K562 (cell line): ENCODE data around the gene MRPL38. TPM values are rescaled to one million over a fixed set of nuclear protein-coding genes. Genes with fewer than 3 reads are reported as not detected.

ENCODE experiments used
- ATF7 ChIP-seq: fragments of 450-650 bp; IDR thresholded peaks from 2 replicates; pipeline ENCODE4 v1.7.1; 2014; ENCODE audit warnings: mild to moderate bottlenecking, moderate library complexity
- CREBBP ChIP-seq: IDR thresholded peaks from one replicate; pipeline ENCODE4 v1.6.1; 2012; ENCODE audit warnings: low read depth, mild to moderate bottlenecking, control low read depth, inconsistent platforms, low read length
- GTF2A2 ChIP-seq: IDR thresholded peaks from 2 replicates; pipeline ENCODE4 v1.6.1; 2016; ENCODE audit warnings: mild to moderate bottlenecking, missing genetic modification characterization, missing compliant biosample characterization
- MYNN ChIP-seq, 2 experiments: sonication (generic); formaldehyde crosslinking in 1 of 2; IDR thresholded peaks; 2 replicates each; pipeline versions ENCODE4 v1.5.0 to v1.6.1; 2016 to 2020; ENCODE audit warnings: antibody characterized with exemption in 1 of 2, missing genetic modification reagents in 1 of 2
- NFYB ChIP-seq: IDR thresholded peaks from 2 replicates; pipeline ENCODE4 v1.6.1; 2011; ENCODE audit warnings: mild to moderate bottlenecking, moderate library complexity; ENCODE audit not compliant: insufficient read length; ENCODE audit errors: extremely low read depth
- NR2C2 ChIP-seq, 2 experiments: fragments of 200-800 bp in 1 of 2; sonication (Bioruptor generic) in 1 of 2; sonication (generic) in 1 of 2; formaldehyde crosslinking in 1 of 2; IDR thresholded peaks; 2 replicates each; pipeline versions ENCODE4 v1.6.1 to v1.8.0; 2016 to 2022; ENCODE audit warnings: mild to moderate bottlenecking in 1 of 2, missing compliant biosample characterization in 1 of 2, missing genetic modification characterization in 1 of 2, missing genetic modification reagents in 1 of 2
- PPARD ChIP-seq: fragments of 250-450 bp; sonication (Bioruptor Pico); IDR thresholded peaks from 2 replicates; pipeline ENCODE4 v1.8.0; 2022; ENCODE audit warnings: inconsistent platforms, mild to moderate bottlenecking, moderate library complexity
- RBM22 ChIP-seq: fragments of 200-400 bp; formaldehyde crosslinking; IDR thresholded peaks from 2 replicates; pipeline ENCODE4 v1.6.1; 2018; ENCODE audit warnings: low read length, low read depth; ENCODE audit not compliant: poor library complexity, severe bottlenecking
- RFX5 ChIP-seq: IDR thresholded peaks from 2 replicates; pipeline ENCODE4 v1.6.1; 2011; ENCODE audit warnings: low read depth, mild to moderate bottlenecking, improper control_type of control experiment, low read length
- TCF15 ChIP-seq: fragments of 250-450 bp; sonication (Bioruptor Pico); IDR thresholded peaks from 2 replicates; pipeline ENCODE4 v1.8.0; 2022; ENCODE audit warnings: moderate library complexity, mild to moderate bottlenecking, inconsistent platforms
- TEAD1 ChIP-seq, 2 experiments: fragments of 450-650 bp in 1 of 2; sonication (generic) in 1 of 2; formaldehyde crosslinking; IDR thresholded peaks; 2 replicates each; pipeline versions ENCODE4 v1.4.0 to v1.8.0; 2020 to 2022; ENCODE audit warnings: mild to moderate bottlenecking in 2 of 2, missing genetic modification reagents in 1 of 2
- TEAD4 ChIP-seq, 2 experiments: sonication (generic) in 1 of 2; formaldehyde crosslinking in 1 of 2; IDR thresholded peaks; 2 replicates each; pipeline versions ENCODE4 v1.6.1 to v1.8.0; 2012 to 2022; ENCODE audit warnings: borderline replicate concordance in 1 of 2, inconsistent platforms in 1 of 2, low read length in 1 of 2, mild to moderate bottlenecking in 1 of 2, missing genetic modification reagents in 1 of 2
- ZBTB5 ChIP-seq: fragments of 450-650 bp; IDR thresholded peaks from 2 replicates; pipeline ENCODE4 v1.6.1; 2017; ENCODE audit warnings: antibody characterized with exemption
- ZNF263 ChIP-seq: sonication (generic); formaldehyde crosslinking; IDR thresholded peaks from 2 replicates; pipeline ENCODE4 v1.8.0; 2022; ENCODE audit warnings: mild to moderate bottlenecking, missing genetic modification reagents, borderline replicate concordance
- polyA plus RNA-seq, 8 experiments: library from polyadenylated mRNA; depleted of rRNA in 4 of 8; stranded (reverse) in 5 of 8; unstranded in 3 of 8; fragments of >200 nt; fragmentation: Nextera tagmentation in 2 of 8; fragmentation: Illumina TruSeq in 1 of 8; extraction: Ambion mirVana in 2 of 8; extraction: Trizol in 1 of 8; gene quantifications; 2 replicates each; pipeline versions ENCODE4 v1.2.1 to v1.2.3, GENCODE V29; 2011 to 2014; ENCODE audit warnings: inconsistent platforms in 1 of 8, missing spikeins in 1 of 8
- total RNA-seq, 7 experiments: library from RNA; depleted of rRNA in 6 of 7; stranded (reverse); fragments of >200 nt in 6 of 7; fragmentation: Illumina TruSeq in 2 of 7; extraction: Trizol in 2 of 7; gene quantifications; 2 replicates each; pipeline versions ENCODE4 v1.2.1 to v1.2.3, GENCODE V29; 2011 to 2021; ENCODE audit warnings: low replicate concordance in 1 of 7
- TF ChIP-seq, protein P1 (sequence below), 2 experiments: fragments of 450-650 bp; IDR thresholded peaks; 2 replicates each; pipeline ENCODE4 v1.6.1; 2016; ENCODE audit warnings: mild to moderate bottlenecking in 2 of 2, borderline replicate concordance in 1 of 2, low read depth in 1 of 2, moderate library complexity in 1 of 2

The MRPL38 gene
- total and polyA plus RNA-seq, 9 of the 15 experiments (the other 6 are each of a cell fraction or from before 2014, with no cell fraction given): 4.5 to 154 (median 48.5) TPM

DNA sequence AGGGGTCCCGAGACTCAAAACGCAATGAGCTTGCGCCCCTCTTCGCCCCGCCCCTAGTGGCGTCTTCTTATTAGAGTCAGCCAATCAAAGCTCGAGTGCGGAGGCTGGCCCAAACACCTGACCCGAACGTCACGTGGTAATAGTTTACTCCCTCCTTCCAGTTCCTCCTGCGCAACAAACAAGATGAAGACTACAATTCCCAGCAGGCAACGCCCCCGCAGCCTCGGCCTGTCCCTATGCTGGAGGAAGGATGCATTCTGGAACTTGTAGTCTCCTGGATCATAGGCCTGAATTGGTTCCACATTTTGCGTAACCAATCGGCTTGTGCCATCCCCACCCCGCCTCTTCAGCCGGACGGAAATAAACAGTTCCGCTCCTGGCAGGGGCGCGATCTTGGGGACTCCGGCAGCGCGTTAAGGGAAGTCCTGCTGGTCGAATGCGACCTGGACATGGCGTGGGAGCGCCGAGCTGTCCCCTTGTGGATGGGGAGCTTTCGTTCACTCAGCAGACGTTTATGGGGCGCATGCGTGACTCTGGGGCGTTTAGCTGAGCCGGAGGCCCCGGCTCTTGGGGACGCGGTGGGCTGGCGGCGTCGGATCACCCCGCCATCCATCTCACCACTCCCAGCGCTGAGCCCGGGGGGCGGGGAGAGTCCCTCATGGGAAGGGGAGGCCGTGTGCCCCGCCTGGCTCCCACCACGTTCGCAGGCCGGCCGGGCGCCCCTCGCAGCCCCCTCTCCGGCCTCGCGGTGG lies 49.2 kb downstream of the MRPL38 start, which contains the start of gene WBP2 (continued):
- no peak for TF ChIP-seq RBM22
- no peak; the same call in none of the 2 replicates for TF ChIP-seq TEAD4 (IDR thresholded peaks at IDR 0.05; ENCODE audit: low read length)
- TF ChIP-seq TEAD4 (CRISPR knock-in tag; IDR thresholded peaks at IDR 0.05; ENCODE audit: borderline replicate concordance): no peak
- peak in 1 of 2 experiments; percentile 42; a peak in 2 of 4 replicates for TF ChIP-seq TEAD1 (CRISPR knock-in tag; IDR thresholded peaks at IDR 0.05)
- peak; percentile 89 for TF ChIP-seq ATF7
- TF ChIP-seq ZNF263: no peak
- no peak for TF ChIP-seq ZBTB5
- TF ChIP-seq, protein P1, sequence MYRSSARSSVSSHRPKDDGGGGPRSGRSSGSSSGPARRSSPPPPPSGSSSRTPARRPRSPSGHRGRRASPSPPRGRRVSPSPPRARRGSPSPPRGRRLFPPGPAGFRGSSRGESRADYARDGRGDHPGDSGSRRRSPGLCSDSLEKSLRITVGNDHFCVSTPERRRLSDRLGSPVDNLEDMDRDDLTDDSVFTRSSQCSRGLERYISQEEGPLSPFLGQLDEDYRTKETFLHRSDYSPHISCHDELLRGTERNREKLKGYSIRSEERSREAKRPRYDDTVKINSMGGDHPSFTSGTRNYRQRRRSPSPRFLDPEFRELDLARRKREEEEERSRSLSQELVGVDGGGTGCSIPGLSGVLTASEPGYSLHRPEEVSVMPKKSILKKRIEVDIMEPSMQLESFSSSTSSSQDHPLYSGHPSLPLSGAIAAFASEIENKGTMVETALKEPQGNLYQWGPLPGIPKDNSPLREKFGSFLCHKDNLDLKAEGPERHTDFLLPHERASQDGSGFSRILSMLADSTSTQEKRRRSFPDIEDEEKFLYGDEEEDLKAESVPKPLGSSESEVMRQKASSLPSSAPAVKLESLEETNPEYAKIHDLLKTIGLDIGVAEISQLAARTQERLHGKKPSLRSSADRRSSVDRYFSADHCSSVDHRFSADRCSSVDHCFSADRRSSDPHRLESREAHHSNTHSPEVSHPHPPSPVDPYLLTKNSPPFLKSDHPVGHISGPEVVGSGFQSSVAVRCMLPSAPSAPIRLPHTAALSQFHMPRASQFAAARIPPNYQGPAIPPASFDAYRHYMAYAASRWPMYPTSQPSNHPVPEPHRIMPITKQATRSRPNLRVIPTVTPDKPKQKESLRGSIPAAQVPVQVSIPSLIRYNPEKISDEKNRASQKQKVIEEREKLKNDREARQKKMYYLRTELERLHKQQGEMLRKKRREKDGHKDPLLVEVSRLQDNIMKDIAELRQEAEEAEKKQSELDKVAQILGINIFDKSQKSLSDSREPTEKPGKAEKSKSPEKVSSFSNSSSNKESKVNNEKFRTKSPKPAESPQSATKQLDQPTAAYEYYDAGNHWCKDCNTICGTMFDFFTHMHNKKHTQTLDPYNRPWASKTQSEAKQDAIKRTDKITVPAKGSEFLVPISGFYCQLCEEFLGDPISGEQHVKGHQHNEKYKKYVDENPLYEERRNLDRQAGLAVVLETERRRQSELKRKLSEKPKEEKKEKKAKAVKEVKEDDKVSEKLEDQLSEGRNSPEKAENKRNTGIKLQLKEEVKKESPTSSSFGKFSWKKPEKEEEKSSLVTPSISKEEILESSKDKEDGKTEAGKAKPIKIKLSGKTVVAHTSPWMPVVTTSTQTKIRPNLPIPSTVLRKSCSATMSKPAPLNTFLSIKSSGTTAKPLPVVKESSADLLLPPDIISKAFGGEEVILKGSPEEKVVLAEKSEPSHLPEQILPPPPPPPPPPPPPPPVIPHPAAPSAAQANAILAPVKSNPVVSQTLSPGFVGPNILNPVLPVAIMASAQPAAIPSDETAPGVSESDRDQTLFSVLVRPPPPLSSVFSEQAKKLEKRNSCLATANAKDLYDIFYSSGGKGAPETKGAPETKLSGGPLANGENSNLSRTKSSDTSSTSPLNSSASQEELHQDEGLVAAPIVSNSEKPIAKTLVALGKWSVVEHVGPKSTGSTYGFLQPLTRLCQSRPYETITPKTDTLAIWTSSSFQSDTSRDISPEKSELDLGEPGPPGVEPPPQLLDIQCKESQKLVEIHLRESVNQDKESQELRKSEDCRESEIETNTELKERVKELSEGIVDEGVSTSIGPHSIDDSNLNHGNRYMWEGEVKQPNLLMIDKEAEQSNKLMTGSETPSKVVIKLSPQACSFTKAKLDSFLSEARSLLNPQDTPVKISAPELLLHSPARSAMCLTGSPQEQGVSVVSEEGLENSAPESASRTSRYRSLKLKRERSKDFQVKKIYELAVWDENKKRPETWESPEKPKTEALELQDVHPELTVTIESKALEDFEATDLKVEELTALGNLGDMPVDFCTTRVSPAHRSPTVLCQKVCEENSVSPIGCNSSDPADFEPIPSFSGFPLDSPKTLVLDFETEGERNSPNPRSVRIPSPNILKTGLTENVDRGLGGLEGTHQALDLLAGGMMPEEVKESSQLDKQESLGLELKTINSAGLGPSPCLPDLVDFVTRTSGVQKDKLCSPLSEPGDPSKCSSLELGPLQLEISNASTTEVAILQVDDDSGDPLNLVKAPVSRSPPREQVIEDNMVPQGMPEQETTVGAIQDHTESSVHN (IDR thresholded peaks at IDR 0.05; ENCODE audit: borderline replicate concordance in 1 of 2, low read depth in 1 of 2): no peak
- peak; percentile 42; the same call in 1 of the 2 replicates for TF ChIP-seq NR2C2 (CRISPR knock-in tag; IDR thresholded peaks at IDR 0.05)
- TF ChIP-seq NR2C2 (tag; IDR thresholded peaks at IDR 0.05): peak; percentile 92
- no peak for TF ChIP-seq CREBBP
- peak; percentile 78 for TF ChIP-seq NFYB
- no peak for TF ChIP-seq PPARD (CRISPR knock-in tag)
- no peak for TF ChIP-seq GTF2A2 (tag)
- no peak for TF ChIP-seq RFX5
- TF ChIP-seq MYNN (IDR thresholded peaks at IDR 0.05): no peak
- TF ChIP-seq MYNN (CRISPR knock-in tag; IDR thresholded peaks at IDR 0.05): no peak
- no peak for TF ChIP-seq TCF15
